PC-3 (cell line): ENCODE data around the gene HMG20A. TPM values are rescaled to one million over a fixed set of nuclear protein-coding genes. Genes with fewer than 3 reads are reported as not detected.

Experiments used
- ATAC-seq: fragments of 200-7000 bp; cut with Tn5 transposase; 2 replicates; pipeline ENCODE4 v1.9.1; 2020; ENCODE audit warnings: mild to moderate bottlenecking, moderate library complexity
- BruUV-seq: library from RNA; stranded (reverse); fragments of 400-500 nt; replicated peaks from 2 replicates; lab custom pipeline; 2021; lab: Mats Ljungman, UMichigan
- CTCF ChIA-PET: fragments of 300-600 bp; sonication (Branson Sonifier 250); formaldehyde crosslinking; loops from one replicate; lab custom pipeline; 2022; ENCODE audit warnings: antibody characterized with exemption; lab: Charles Lee
- POLR2A ChIA-PET: fragments of 300-600 bp; sonication (Branson Sonifier 250); formaldehyde crosslinking; loops from one replicate; lab custom pipeline; 2022; ENCODE audit warnings: antibody characterized with exemption; ENCODE audit not compliant: unreplicated experiment; lab: Charles Lee
- DNase-seq: peaks from one replicate; pipeline ENCODE4 v3.0.0-alpha.2; 2015
- H2AFZ ChIP-seq: fragments of 300-600 bp; sonication (generic); 2 replicates; pipeline ENCODE4 v1.6.0; 2016; ENCODE audit warnings: antibody characterized with exemption, low read length
- H3F3A ChIP-seq: fragments of 300-600 bp; sonication (generic); one replicate; pipeline ENCODE4 v1.6.0; 2017; ENCODE audit warnings: antibody characterized with exemption, low read length, control low read depth, mild to moderate bottlenecking; ENCODE audit not compliant: unreplicated experiment
- H3K27ac ChIP-seq: fragments of 300-600 bp; sonication (generic); 2 replicates; pipeline ENCODE4 v1.5.1; 2016; ENCODE audit warnings: mild to moderate bottlenecking, low read length
- H3K27me3 ChIP-seq: fragments of 300-600 bp; sonication (generic); 2 replicates; pipeline ENCODE4 v1.6.1; 2016; ENCODE audit warnings: low read length, mixed read lengths
- H3K36me3 ChIP-seq: fragments of 300-600 bp; sonication (generic); 2 replicates; pipeline ENCODE4 v1.6.1; 2016; ENCODE audit warnings: low read depth, mixed run types, low read length, mixed read lengths
- H3K4me1 ChIP-seq: fragments of 300-600 bp; sonication (generic); 2 replicates; pipeline ENCODE4 v1.5.1; 2016; ENCODE audit warnings: low read length; ENCODE audit not compliant: insufficient read depth
- H3K4me2 ChIP-seq: fragments of 300-600 bp; sonication (generic); 2 replicates; pipeline ENCODE4 v1.6.0; 2016; ENCODE audit warnings: low read length
- H3K4me3 ChIP-seq: fragments of 300-600 bp; sonication (generic); 2 replicates; pipeline ENCODE4 v1.5.1; 2016; ENCODE audit warnings: mild to moderate bottlenecking, low read length, mixed read lengths
- H3K79me2 ChIP-seq: fragments of 300-600 bp; sonication (generic); 2 replicates; pipeline ENCODE4 v1.6.1; 2017; ENCODE audit warnings: low read length, mixed read lengths
- H3K9ac ChIP-seq: fragments of 300-600 bp; sonication (generic); 2 replicates; pipeline ENCODE4 v1.6.0; 2016; ENCODE audit warnings: mild to moderate bottlenecking, low read length
- H3K9me2 ChIP-seq: fragments of 300-600 bp; sonication (generic); replicated peaks from 2 replicates; pipeline ENCODE4 v1.6.1; 2016; ENCODE audit warnings: mixed run types, low read length, mixed read lengths
- H3K9me3 ChIP-seq: fragments of 300-600 bp; sonication (generic); 2 replicates; pipeline ENCODE4 v1.6.1; 2016; ENCODE audit warnings: low read length, mixed read lengths
- H4K20me1 ChIP-seq: fragments of 300-600 bp; sonication (generic); 2 replicates; pipeline ENCODE4 v1.6.1; 2016; ENCODE audit warnings: low read length, mixed read lengths
- EZH2 ChIP-seq: fragments of 300-600 bp; sonication (generic); IDR thresholded peaks from one replicate; pipeline ENCODE4 v1.6.1; 2017; ENCODE audit warnings: antibody characterized with exemption, mild to moderate bottlenecking, low read length; ENCODE audit not compliant: unreplicated experiment
- EZH2phosphoT487 ChIP-seq: fragments of 300-600 bp; sonication (generic); IDR thresholded peaks from 2 replicates; pipeline ENCODE4 v1.6.1; 2018; ENCODE audit warnings: mild to moderate bottlenecking, antibody characterized with exemption, low read length, borderline replicate concordance
- intact Hi-C: fragments of 100-400 bp; cut with micrococcal nuclease; formaldehyde crosslinking; loops from 2 replicates; pipeline ENCODE4 v1.9.0; 2023
- total RNA-seq: library from RNA; depleted of rRNA; stranded (reverse); fragments of >200 nt; gene quantifications from 2 replicates; pipeline ENCODE4 v1.2.3, GENCODE V29; 2014
- TF ChIP-seq, protein P1 (sequence below): fragments of 300-600 bp; sonication (generic); conservative IDR thresholded peaks from 2 replicates; pipeline ENCODE4 v1.5.1; 2017; ENCODE audit warnings: antibody characterized with exemption, low read depth, mild to moderate bottlenecking, low read length

Gene HMG20A
- total RNA-seq, 1 experiment from 2014 or later = 17.6 TPM

DNA sequence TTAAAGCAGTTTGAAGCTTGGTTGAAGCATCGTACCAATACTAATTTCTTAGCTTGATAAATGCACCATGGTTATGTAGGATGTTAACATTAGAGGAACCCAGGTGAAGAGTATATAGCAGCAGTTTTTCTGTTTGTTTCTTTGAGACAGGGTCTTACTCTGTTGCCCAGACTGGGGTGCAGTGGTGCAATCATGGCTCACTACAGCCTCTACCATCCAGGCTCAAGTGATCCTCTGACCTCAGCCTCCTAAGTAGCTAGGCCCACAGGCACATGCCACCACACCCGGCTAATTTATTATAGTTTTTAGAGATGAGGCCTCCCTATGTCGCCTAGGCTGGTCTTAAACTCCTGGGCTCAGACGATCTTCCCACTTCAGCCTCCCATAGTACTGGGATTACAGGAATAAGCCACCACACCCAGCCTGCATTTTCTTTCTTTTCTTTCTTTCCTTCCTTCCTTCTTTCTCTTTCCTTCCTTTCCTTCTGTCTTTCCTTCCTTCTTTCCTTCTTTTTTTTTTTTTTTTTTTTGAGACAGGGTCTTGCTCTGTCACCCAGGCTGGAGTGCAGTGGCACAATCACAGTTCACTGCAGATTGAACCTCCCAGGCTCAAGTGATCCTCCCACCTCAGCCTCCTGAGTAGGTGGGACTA is 6.9 kb upstream of the HMG20A start:
- intact Hi-C loops = loop anchor here (10.0 kb wide), 2 partner anchors 99 to 349 kb away; no protein-coding TSS in a partner anchor
- peaks cover 81% of the 10 kb centered on the region for H3K79me2 ChIP-seq
- ATAC-seq = no peak

DNA sequence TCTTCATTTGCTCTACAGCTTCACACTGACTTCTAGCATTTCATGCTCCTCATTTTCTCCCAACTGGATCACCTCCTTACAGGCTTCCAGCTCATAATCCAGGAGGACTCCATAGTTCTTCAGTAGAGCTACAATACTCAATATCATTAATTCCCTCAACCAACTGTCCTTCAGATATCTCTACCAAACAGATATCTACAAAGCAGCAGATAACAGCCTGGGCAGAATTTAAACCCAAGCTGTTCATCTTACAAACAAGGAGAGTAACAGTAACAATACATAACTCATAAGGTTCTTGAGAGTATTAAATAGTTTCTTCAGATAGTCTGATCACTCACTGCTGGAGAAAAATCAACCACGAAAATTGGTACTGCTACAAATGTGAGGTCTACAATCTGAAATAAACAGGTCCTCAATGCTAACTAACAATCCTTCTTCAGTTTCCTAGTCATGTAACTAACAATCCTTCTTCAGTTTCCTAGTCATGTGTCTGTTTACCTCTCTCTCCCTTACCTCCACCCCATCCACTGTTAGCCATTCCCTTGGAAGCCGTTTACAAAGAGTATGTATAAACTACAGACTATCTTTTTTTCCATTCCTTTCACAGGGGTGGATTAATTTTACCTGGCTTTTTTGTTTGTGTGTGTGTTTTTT is 5.8 kb upstream of the HMG20A start:
- ChIA-PET CTCF (no interaction called here), POLR2A (no interaction called here)
- no TSS peak for BruUV-seq
- Histone ChIP-seq H3K79me2 (peaks cover 80% of the 10 kb centered on the region), H3K9me2 (no peaks in the 10 kb centered on the region), H2AFZ (no peak overlapping the region), H3K27me3 (no peaks in the 10 kb centered on the region), H3K9me3 (no peaks in the 10 kb centered on the region), H3K9ac (no peak overlapping the region), H3K4me3 (no peak overlapping the region), H3K27ac (no peak overlapping the region), H3K4me1 (peaks cover 25% of the 10 kb centered on the region), H3K36me3 (no peaks in the 10 kb centered on the region), H4K20me1 (peaks cover 4% of the 10 kb centered on the region; the same call in 1 of the 2 replicates), H3K4me2 (no peak overlapping the region), H3F3A (no peaks in the 10 kb centered on the region)
- intact Hi-C loops = loop anchor here (10.0 kb wide), 2 partner anchors 100 to 350 kb away; no protein-coding TSS in a partner anchor
- TF ChIP-seq EZH2phosphoT487 (no peak), EZH2 (no peak)
- TF ChIP-seq, protein P1, sequence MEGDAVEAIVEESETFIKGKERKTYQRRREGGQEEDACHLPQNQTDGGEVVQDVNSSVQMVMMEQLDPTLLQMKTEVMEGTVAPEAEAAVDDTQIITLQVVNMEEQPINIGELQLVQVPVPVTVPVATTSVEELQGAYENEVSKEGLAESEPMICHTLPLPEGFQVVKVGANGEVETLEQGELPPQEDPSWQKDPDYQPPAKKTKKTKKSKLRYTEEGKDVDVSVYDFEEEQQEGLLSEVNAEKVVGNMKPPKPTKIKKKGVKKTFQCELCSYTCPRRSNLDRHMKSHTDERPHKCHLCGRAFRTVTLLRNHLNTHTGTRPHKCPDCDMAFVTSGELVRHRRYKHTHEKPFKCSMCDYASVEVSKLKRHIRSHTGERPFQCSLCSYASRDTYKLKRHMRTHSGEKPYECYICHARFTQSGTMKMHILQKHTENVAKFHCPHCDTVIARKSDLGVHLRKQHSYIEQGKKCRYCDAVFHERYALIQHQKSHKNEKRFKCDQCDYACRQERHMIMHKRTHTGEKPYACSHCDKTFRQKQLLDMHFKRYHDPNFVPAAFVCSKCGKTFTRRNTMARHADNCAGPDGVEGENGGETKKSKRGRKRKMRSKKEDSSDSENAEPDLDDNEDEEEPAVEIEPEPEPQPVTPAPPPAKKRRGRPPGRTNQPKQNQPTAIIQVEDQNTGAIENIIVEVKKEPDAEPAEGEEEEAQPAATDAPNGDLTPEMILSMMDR = no peak
- ATAC-seq (no peak), DNase-seq (no peak)

More for the DNA sequence above, 6.9 kb upstream of the HMG20A start:
- DNase-seq = no peak
- no peaks in the 10 kb centered on the region for H3K27me3 ChIP-seq
- no peaks in the 10 kb centered on the region for H3F3A ChIP-seq
- H3K4me1 ChIP-seq = peaks cover 25% of the 10 kb centered on the region
- H3K9me2 ChIP-seq = no peaks in the 10 kb centered on the region
- POLR2A ChIA-PET = no interaction called here
- H3K4me2 ChIP-seq = no peak overlapping the region
- H3K4me3 ChIP-seq = no peak overlapping the region
- no peaks in the 10 kb centered on the region for H3K36me3 ChIP-seq
- H3K9ac ChIP-seq = no peak overlapping the region
- H3K9me3 ChIP-seq = no peaks in the 10 kb centered on the region
- TF ChIP-seq EZH2 = no peak
- no peak for TF ChIP-seq EZH2phosphoT487
- TF ChIP-seq, protein P1 = no peak
- CTCF ChIA-PET = no interaction called here
- H2AFZ ChIP-seq = no peak overlapping the region
- peaks cover 4% of the 10 kb centered on the region; the same call in 1 of the 2 replicates for H4K20me1 ChIP-seq
- no peak overlapping the region for H3K27ac ChIP-seq
- no TSS peak for BruUV-seq
